GM12878 (cell line): ENCODE data around the gene GGA2. TPM values are rescaled to one million over a fixed set of nuclear protein-coding genes. Genes with fewer than 3 reads are reported as not detected.

ENCODE experiments used
- ATAC-seq: fragments of 200-7000 bp; cut with Tn5 transposase; 3 replicates; pipeline ENCODE4 v1.9.1; 2020; ENCODE audit warnings: mild to moderate bottlenecking, moderate library complexity
- BruUV-seq: library from RNA; stranded (reverse); fragments of 400-500 nt; replicated peaks from 2 replicates; lab custom pipeline; 2021; lab: Mats Ljungman, UMichigan
- CTCF ChIA-PET: fragments of 300-600 bp; sonication (Branson Sonifier 250); formaldehyde crosslinking; extraction: SDS; loops from one replicate; lab custom pipeline; 2021; ENCODE audit warnings: inconsistent platforms; lab: Yijun Ruan, JAX
- POLR2A ChIA-PET: fragments of 350-600 bp; formaldehyde crosslinking; extraction: SDS; loops from one replicate; lab custom pipeline; 2021; ENCODE audit warnings: inconsistent platforms; lab: Charles Lee
- RAD21 ChIA-PET: fragments of 300-600 bp; sonication (Branson Sonifier 250); formaldehyde crosslinking; loops from one replicate; lab custom pipeline; 2023; ENCODE audit warnings: antibody characterized with exemption; ENCODE audit not compliant: unreplicated experiment; lab: Charles Lee
- SMC1A ChIA-PET: fragments of 300-600 bp; sonication (Branson Sonifier 250); formaldehyde crosslinking; loops from one replicate; lab custom pipeline; 2023; ENCODE audit not compliant: unreplicated experiment, uncharacterized antibody; lab: Charles Lee
- DNase-seq: peaks from one replicate; pipeline ENCODE4 v3.0.0-alpha.2; 2011; ENCODE audit warnings: low read depth, low spot score
- FAIRE-seq: peaks from 3 replicates; lab custom pipeline; 2011; peaks lifted over from hg19 to GRCh38; lab: Jason Lieb, UNC
- H2AFZ ChIP-seq: 2 replicates; pipeline ENCODE4 v1.6.0; 2011; ENCODE audit warnings: low read depth, low read length, control low read depth; ENCODE audit not compliant: control insufficient read depth
- H3K27ac ChIP-seq: 2 replicates; pipeline ENCODE4 v1.5.1; 2011; ENCODE audit warnings: control low read depth; ENCODE audit not compliant: control insufficient read depth, insufficient read depth
- H3K27me3 ChIP-seq, 2 experiments: replicated peaks in 1 of 2; 2 replicates each; pipeline versions ENCODE4 v1.6.0 to v1.6.1; 2011; ENCODE audit warnings: low read length in 1 of 2; ENCODE audit not compliant: control insufficient read depth in 2 of 2, insufficient read depth in 2 of 2
- H3K36me3 ChIP-seq, 2 experiments: 2 replicates each; pipeline ENCODE4 v1.5.1; 2011; ENCODE audit warnings: low read length in 1 of 2; ENCODE audit not compliant: control insufficient read depth in 2 of 2, insufficient read depth in 2 of 2
- H3K4me1 ChIP-seq: 2 replicates; pipeline ENCODE4 v1.6.1; 2011; ENCODE audit warnings: mild to moderate bottlenecking, low read length, moderate library complexity, mixed read lengths; ENCODE audit not compliant: control insufficient read depth, insufficient read depth
- H3K4me2 ChIP-seq: 2 replicates; pipeline ENCODE4 v1.6.0; 2011; ENCODE audit warnings: control low read depth; ENCODE audit not compliant: control insufficient read depth, insufficient read depth
- H3K4me3 ChIP-seq: fragments of 200-600 bp; sonication (generic); 2 replicates; pipeline ENCODE4 v1.5.1; 2016
- H3K79me2 ChIP-seq: 2 replicates; pipeline ENCODE4 v1.6.0; 2011; ENCODE audit warnings: low read length; ENCODE audit not compliant: control insufficient read depth, insufficient read depth
- H3K9ac ChIP-seq: 2 replicates; pipeline ENCODE4 v1.8.0; 2011; ENCODE audit warnings: low read length, control low read depth, mixed read lengths; ENCODE audit not compliant: control insufficient read depth, insufficient read depth
- H3K9me3 ChIP-seq: replicated peaks from 3 replicates; pipeline ENCODE4 v1.5.1; 2011; ENCODE audit warnings: mild to moderate bottlenecking, low read length; ENCODE audit not compliant: control insufficient read depth, insufficient read depth
- H4K20me1 ChIP-seq: 2 replicates; pipeline ENCODE4 v1.6.0; 2011; ENCODE audit not compliant: control insufficient read depth, insufficient read depth
- CEBPZ ChIP-seq: fragments of 150-350 bp; IDR thresholded peaks from 2 replicates; pipeline ENCODE4 v1.6.1; 2016; ENCODE audit warnings: low read depth, low read length
- DPF2 ChIP-seq: fragments of 450-650 bp; IDR thresholded peaks from 2 replicates; pipeline ENCODE4 v1.6.1; 2017; ENCODE audit warnings: mild to moderate bottlenecking
- POLR2A ChIP-seq: IDR thresholded peaks from 2 replicates; pipeline ENCODE4 v1.6.1; 2011; ENCODE audit warnings: low read depth, mild to moderate bottlenecking, low read length
- RAD21 ChIP-seq: IDR thresholded peaks from 2 replicates; pipeline ENCODE4 v1.6.1; 2011; ENCODE audit warnings: mild to moderate bottlenecking, low read depth, low read length, moderate library complexity; ENCODE audit not compliant: insufficient read depth
- REST ChIP-seq: IDR thresholded peaks from 2 replicates; pipeline ENCODE4 v1.6.1; 2012; ENCODE audit warnings: mild to moderate bottlenecking, low read depth, low read length
- ZSCAN29 ChIP-seq: fragments of 450-650 bp; IDR thresholded peaks from 2 replicates; pipeline ENCODE4 v1.6.1; 2017; ENCODE audit warnings: mild to moderate bottlenecking, moderate library complexity
- WGBS: methylation state at CpG from one replicate; pipeline ENCODE4 v1.1.6; 2016; ENCODE audit warnings: low lambda C conversion rate; ENCODE audit not compliant: insufficient replicate concordance, insufficient coverage; ENCODE audit errors: missing lambda C conversion rate; 5-methylcytosine and 5-hydroxymethylcytosine counted together
- in situ Hi-C: fragments of 300-500 bp; cut with MboI; formaldehyde crosslinking; loops from 9 replicates; pipeline ENCODE4 v1.14.3; 2018; ENCODE audit warnings: mixed read lengths
- intact Hi-C: fragments of 100-400 bp; cut with micrococcal nuclease; formaldehyde crosslinking; loops from one replicate; pipeline ENCODE4 v1.14.2; 2022; ENCODE audit not compliant: unreplicated experiment
- polyA plus RNA-seq, 11 experiments: library from polyadenylated mRNA; depleted of rRNA in 4 of 11; unstranded in 6 of 11; stranded (reverse) in 5 of 11; fragments of >200 nt; fragmentation: Nextera tagmentation in 4 of 11; fragmentation: Illumina TruSeq in 1 of 11; extraction: Ambion mirVana in 4 of 11; extraction: Trizol in 1 of 11; gene quantifications; 1 replicate in 1 of 11; 2 replicates in 10 of 11; pipeline versions ENCODE4 v1.2.1 to v1.2.3, GENCODE V29; 2011 to 2016; ENCODE audit warnings: inconsistent platforms in 2 of 11, missing spikeins in 2 of 11, low read depth in 1 of 11
- total RNA-seq, 4 experiments: library from RNA; depleted of rRNA in 3 of 4; stranded (reverse); fragments of >200 nt in 3 of 4; fragmentation: Illumina TruSeq in 1 of 4; extraction: Trizol in 1 of 4; gene quantifications; 2 replicates each; pipeline versions ENCODE4 v1.2.1 to v1.2.3, GENCODE V29; 2013 to 2021

Gene GGA2
- total and polyA plus RNA-seq, 10 of the 15 experiments (the other 5 are each of a cell fraction or from before 2014, with no cell fraction given), result 14.1 to 153 (median 86.6) TPM

GRCh38 chr16:23478566-23478965, 31.7 kb downstream of the GGA2 start:
- no peaks in the 10 kb centered on the region for H3K4me1 ChIP-seq
- no peaks in the 10 kb centered on the region for H3K27me3 ChIP-seq
- no peak for TF ChIP-seq RAD21
- no peak for TF ChIP-seq CEBPZ
- TF ChIP-seq REST, result no peak
- no peak for TF ChIP-seq ZSCAN29
- TF ChIP-seq DPF2, result no peak
- TF ChIP-seq POLR2A, result 0 out of 2 replicates have a peak, but pooled peaks have one; percentile 8
- BruUV-seq, result no TSS peak
- no peaks in the 10 kb centered on the region; the same call in 1 of the 2 replicates for H4K20me1 ChIP-seq
- H3K79me2 ChIP-seq, result no peaks in the 10 kb centered on the region
- RAD21 ChIA-PET, result no interaction called here
- intact Hi-C loops, result no loop called here
- FAIRE-seq, result no peak
- ATAC-seq, result no peak
- H3K4me2 ChIP-seq, result no peak overlapping the region
- H3K27ac ChIP-seq, result no peak overlapping the region
- H3K36me3 ChIP-seq, result peaks cover 35 to 51% of the 10 kb centered on the region in 2 experiments
- SMC1A ChIA-PET, result no interaction called here
- POLR2A ChIA-PET, result no interaction called here
- no peak for DNase-seq
- CTCF ChIA-PET, result no interaction called here
- H3K4me3 ChIP-seq, result no peak overlapping the region
- WGBS, result 100% methylated on average over 3 of the region's 3 CpGs
- H3K9me3 ChIP-seq, result no peaks in the 10 kb centered on the region
- H2AFZ ChIP-seq, result no peak overlapping the region
- in situ Hi-C loops, result no loop called here
- no peak overlapping the region for H3K9ac ChIP-seq
